Right lobe of liver (tissue), 6 donors: ENCODE measurements around the gene SEC23IP. TPM values are rescaled to one million over a fixed set of nuclear protein-coding genes. Genes with fewer than 3 reads are reported as not detected.
A peak's percentile ranks its signal among the peaks of the same experiment; 100 is the strongest.

ENCODE experiments used
- ATAC-seq, 4 donors: fragments of 200-7000 bp; cut with Tn5 transposase; one replicate each; pipeline ENCODE4 v1.9.1; 2020; ENCODE audit warnings: mild to moderate bottlenecking in 4 of 4, moderate library complexity in 4 of 4
- DNase-seq, 3 donors: peaks; one replicate each; pipeline ENCODE4 v3.0.0-alpha.2; 2020
- H3K27ac ChIP-seq, 3 donors: fragments of 200-600 bp; one replicate each; pipeline ENCODE4 v1.8.0; 2022
- H3K27me3 ChIP-seq, 2 donors: fragments of 200-600 bp; one replicate each; pipeline ENCODE4 v1.8.0; 2022
- H3K36me3 ChIP-seq, 4 donors: fragments of 200-600 bp; sonication (generic) in 1 of 4; one replicate each; pipeline versions ENCODE4 v1.5.1 to v1.8.0; 2017 to 2022; ENCODE audit warnings: control low read depth in 1 of 4
- H3K4me1 ChIP-seq, 4 donors: fragments of 200-600 bp; sonication (generic) in 1 of 4; one replicate each; pipeline versions ENCODE4 v1.5.1 to v1.8.0; 2017 to 2022; ENCODE audit warnings: control low read depth in 1 of 4
- H3K4me3 ChIP-seq, 3 donors: fragments of 200-600 bp; one replicate each; pipeline ENCODE4 v1.8.0; 2022
- H3K9me3 ChIP-seq, 4 donors: fragments of 200-600 bp; sonication (generic) in 1 of 4; one replicate each; pipeline versions ENCODE4 v1.5.1 to v1.8.0; 2017 to 2022; ENCODE audit warnings: control low read depth in 1 of 4
- POLR2A ChIP-seq: fragments of 450-650 bp; IDR thresholded peaks from one replicate; pipeline ENCODE4 v1.6.1; 2017; ENCODE audit warnings: antibody characterized with exemption, mild to moderate bottlenecking
- WGBS: methylation state at CpG from one replicate; pipeline ENCODE4 v1.1.6; 2018; ENCODE audit warnings: low coverage, low lambda C conversion rate; ENCODE audit not compliant: insufficient coverage; ENCODE audit errors: missing lambda C conversion rate; 5-methylcytosine and 5-hydroxymethylcytosine counted together
- intact Hi-C, 2 donors: fragments of 100-400 bp; cut with DNase I; formaldehyde crosslinking; loops; one replicate each; pipeline versions ENCODE4 v1.11.2 to v1.14.1; 2022
- total RNA-seq, 6 experiments: library from RNA; depleted of rRNA in 2 of 6; stranded (reverse); fragments of >200 nt in 2 of 6; fragmentation: NEBNext Ultra II Directional in 3 of 6; extraction: Animal tissue kit (Norgen Biotek cat#: 25700) in 3 of 6; gene quantifications; one replicate each; pipeline versions ENCODE4 v1.1.0 to v1.2.4, GENCODE V29; 2016 to 2023
- TF ChIP-seq, protein P1 (sequence below), 4 donors: fragments of 200-600 bp in 3 of 4; fragments of 450-650 bp in 1 of 4; IDR thresholded peaks; one replicate each; pipeline versions ENCODE4 v1.5.1 to v1.8.0; 2016 to 2022; ENCODE audit warnings: antibody characterized with exemption in 4 of 4, mild to moderate bottlenecking in 2 of 4
- donor health status: DM: no; HTN: yes; CAD: no.
- donor health status: DM: no; HTN: no; CAD: no.
- donor health status: DM: no; HTN: no; CAD: no.
- donor health status: DM: no; HTN: yes; CAD: no.
- donor health status: DM: no; HTN: yes; CAD: no.

SEC23IP gene
- total RNA-seq, 6 experiments from 2014 or later = 22.2 to 34.9 (median 29.2) TPM

DNA sequence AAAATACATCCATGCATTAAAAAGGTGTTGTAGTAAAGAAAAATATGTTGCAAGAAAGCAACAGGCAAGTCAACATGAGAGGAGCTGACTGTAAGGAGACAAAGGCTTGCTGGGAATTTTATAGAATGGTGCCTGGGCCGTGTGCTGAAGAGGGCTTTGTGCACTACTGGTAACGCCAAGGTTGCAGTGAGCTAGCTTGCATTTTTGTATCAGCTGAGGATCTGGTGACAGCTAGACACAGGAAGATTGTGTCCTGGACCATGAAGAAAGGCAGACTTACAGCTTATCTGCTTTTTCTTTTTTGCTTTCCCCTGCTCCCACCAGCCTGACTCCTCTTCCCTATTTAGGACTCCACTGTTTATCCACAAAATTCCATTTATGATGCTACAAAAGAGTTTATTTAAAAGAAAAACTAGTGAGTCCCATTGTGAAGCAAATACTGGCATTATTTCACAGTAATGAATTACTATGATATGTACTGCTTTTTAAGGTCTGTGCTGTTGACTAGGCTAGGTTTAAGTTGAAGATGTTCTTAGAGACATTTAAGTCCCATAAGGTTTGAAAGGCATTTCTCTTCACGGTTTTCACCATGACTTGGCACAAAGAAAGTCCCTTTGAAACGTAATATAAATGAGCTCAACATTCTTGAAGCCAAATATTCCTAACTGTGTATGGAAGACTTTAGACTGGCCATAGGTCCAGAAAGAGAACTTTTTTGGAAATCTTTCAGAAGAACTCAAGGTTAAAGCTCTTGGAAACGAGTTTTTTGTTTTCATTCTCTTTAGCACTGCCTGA lies 88.6 kb downstream of the SEC23IP start:
- Histone ChIP-seq H3K4me3 (no peak overlapping the region), H3K9me3 (no peaks in the 10 kb centered on the region), H3K36me3 (no peaks in the 10 kb centered on the region), H3K27me3 (no peaks in the 10 kb centered on the region), H3K4me1 (no peaks in the 10 kb centered on the region), H3K27ac (no peak overlapping the region)
- DNase-seq = no peak
- WGBS = 32% methylated on average over 5 of the region's 5 CpGs
- TF ChIP-seq, protein P1, sequence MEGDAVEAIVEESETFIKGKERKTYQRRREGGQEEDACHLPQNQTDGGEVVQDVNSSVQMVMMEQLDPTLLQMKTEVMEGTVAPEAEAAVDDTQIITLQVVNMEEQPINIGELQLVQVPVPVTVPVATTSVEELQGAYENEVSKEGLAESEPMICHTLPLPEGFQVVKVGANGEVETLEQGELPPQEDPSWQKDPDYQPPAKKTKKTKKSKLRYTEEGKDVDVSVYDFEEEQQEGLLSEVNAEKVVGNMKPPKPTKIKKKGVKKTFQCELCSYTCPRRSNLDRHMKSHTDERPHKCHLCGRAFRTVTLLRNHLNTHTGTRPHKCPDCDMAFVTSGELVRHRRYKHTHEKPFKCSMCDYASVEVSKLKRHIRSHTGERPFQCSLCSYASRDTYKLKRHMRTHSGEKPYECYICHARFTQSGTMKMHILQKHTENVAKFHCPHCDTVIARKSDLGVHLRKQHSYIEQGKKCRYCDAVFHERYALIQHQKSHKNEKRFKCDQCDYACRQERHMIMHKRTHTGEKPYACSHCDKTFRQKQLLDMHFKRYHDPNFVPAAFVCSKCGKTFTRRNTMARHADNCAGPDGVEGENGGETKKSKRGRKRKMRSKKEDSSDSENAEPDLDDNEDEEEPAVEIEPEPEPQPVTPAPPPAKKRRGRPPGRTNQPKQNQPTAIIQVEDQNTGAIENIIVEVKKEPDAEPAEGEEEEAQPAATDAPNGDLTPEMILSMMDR (IDR thresholded peaks at IDR 0.05) = no peak
- no peak for TF ChIP-seq POLR2A
- no peak for ATAC-seq
- intact Hi-C loops = no loop called here

DNA sequence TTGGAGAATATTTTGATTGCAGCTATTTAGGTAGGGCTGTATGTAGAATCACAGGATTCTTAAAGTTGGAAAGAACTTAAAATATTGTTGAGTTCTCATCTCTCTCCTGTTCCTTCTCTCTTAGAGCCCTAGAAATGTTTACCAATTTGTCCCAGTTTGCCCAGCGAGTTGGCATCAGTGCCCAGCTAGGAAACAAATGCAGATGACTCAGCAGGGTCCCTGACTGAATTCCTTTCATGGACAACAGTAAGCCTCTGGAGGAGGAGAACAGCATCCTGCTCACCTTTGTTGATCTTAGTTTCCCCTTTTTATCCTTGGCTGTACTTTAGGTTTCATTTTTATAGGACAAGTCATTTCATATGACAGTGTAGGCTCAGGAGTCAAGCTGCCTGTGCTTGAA lies 89.3 kb downstream of the SEC23IP start:
- H3K9me3 ChIP-seq = no peaks in the 10 kb centered on the region
- H3K36me3 ChIP-seq = no peaks in the 10 kb centered on the region
- no peaks in the 10 kb centered on the region for H3K27me3 ChIP-seq
- ATAC-seq = peak in 2 of 4 donors; percentile 66 to 71
- TF ChIP-seq, protein P1 (IDR thresholded peaks at IDR 0.05) = no peak
- TF ChIP-seq POLR2A = no peak
- intact Hi-C loops = no loop called here
- H3K27ac ChIP-seq = no peak overlapping the region
- H3K4me1 ChIP-seq = no peaks in the 10 kb centered on the region
- WGBS = 25% methylated on average over 1 of the region's 1 CpG
- no peak for DNase-seq
- H3K4me3 ChIP-seq = no peak overlapping the region

DNA sequence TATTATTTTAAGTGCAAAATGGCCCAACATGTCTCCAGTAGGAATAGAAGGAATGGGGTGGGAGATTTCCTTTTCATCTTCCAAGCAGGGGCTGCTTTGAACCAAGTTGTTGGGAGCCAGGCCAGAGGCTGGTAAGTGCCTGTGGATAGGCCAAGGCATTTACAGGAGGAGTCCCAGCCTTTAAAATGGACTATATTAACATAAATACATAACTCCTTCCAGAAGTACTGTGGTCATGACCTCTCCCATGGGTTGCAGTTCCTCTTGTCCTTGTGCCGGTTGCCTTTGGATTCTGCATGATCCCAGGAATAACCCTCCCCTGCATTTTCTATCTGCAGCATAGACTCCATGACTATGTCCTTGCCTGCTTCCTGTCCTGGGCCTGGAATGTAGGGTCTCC lies 95.8 kb downstream of the SEC23IP start:
- intact Hi-C loops = no loop called here
- DNase-seq = no peak
- 86% methylated on average over 1 of the region's 1 CpG for WGBS

DNA sequence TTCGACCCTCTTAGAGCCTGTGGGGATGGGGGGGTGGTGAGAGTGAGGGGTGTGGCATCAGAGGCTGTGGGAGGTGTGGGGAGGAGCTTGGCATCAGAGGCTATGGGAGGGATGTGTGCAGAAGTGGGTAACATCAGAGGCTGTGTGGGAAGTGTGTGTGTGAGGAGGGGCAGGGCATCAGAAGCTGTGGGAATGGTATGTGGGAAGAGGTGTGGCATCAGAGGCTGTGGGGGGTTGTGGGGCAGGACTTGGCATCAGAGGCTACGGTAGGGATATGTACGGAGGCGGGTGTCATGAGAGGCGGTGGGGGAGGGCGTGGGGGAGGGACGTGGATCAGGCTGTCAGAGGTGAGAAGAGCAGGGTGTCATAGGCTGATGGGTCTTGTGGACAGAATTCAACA lies 97.4 kb downstream of the SEC23IP start:
- WGBS = 47% methylated on average over 6 of the region's 7 CpGs
- Histone ChIP-seq H3K4me3 (no peak overlapping the region), H3K27ac (no peak overlapping the region), H3K27me3 (no peaks in the 10 kb centered on the region), H3K4me1 (no peaks in the 10 kb centered on the region), H3K9me3 (no peaks in the 10 kb centered on the region), H3K36me3 (no peaks in the 10 kb centered on the region)
- TF ChIP-seq, protein P1 (IDR thresholded peaks at IDR 0.05) = no peak
- TF ChIP-seq POLR2A = no peak
- no peak for ATAC-seq
- intact Hi-C loops = no loop called here
- no peak for DNase-seq

More for the DNA sequence above, 95.8 kb downstream of the SEC23IP start:
- no peak overlapping the region for H3K4me3 ChIP-seq
- ATAC-seq = no peak
- H3K36me3 ChIP-seq = no peaks in the 10 kb centered on the region
- no peaks in the 10 kb centered on the region for H3K27me3 ChIP-seq
- TF ChIP-seq POLR2A = no peak
- TF ChIP-seq, protein P1 (IDR thresholded peaks at IDR 0.05) = no peak
- no peaks in the 10 kb centered on the region for H3K4me1 ChIP-seq
- no peak overlapping the region for H3K27ac ChIP-seq
- no peaks in the 10 kb centered on the region for H3K9me3 ChIP-seq
